Heart left ventricle (tissue), 16 donors: ENCODE data around the gene SESN1. TPM values are rescaled to one million over a fixed set of nuclear protein-coding genes. Genes with fewer than 3 reads are reported as not detected.

Source experiments
- ATAC-seq, 4 donors: fragments of 200-7000 bp; cut with Tn5 transposase; one replicate each; pipeline ENCODE4 v1.9.1; 2020 to 2022; ENCODE audit warnings: moderate library complexity in 4 of 4, mild to moderate bottlenecking in 3 of 4, moderate number of reproducible peaks in 1 of 4
- DNase-seq, 5 donors: peaks; one replicate each; pipeline ENCODE4 v3.0.0-alpha.2; 2020
- H3K27ac ChIP-seq, 12 donors: fragments of 200-600 bp; sonication (generic) in 4 of 12; one replicate each; pipeline versions ENCODE4 v1.5.0 to v1.8.0; 2016 to 2022; ENCODE audit warnings: mild to moderate bottlenecking in 2 of 12
- H3K27me3 ChIP-seq, 9 donors: fragments of 200-600 bp; sonication (generic) in 2 of 9; one replicate each; pipeline versions ENCODE4 v1.5.1 to v1.8.0; 2016 to 2022; ENCODE audit warnings: mild to moderate bottlenecking in 3 of 9
- H3K36me3 ChIP-seq, 9 donors: fragments of 200-600 bp; sonication (generic) in 2 of 9; one replicate each; pipeline versions ENCODE4 v1.5.0 to v1.8.0; 2018 to 2022; ENCODE audit warnings: mild to moderate bottlenecking in 2 of 9
- H3K4me1 ChIP-seq, 12 donors: fragments of 200-600 bp; sonication (generic) in 4 of 12; one replicate each; pipeline versions ENCODE4 v1.5.0 to v1.8.0; 2016 to 2022; ENCODE audit warnings: mild to moderate bottlenecking in 3 of 12
- H3K4me3 ChIP-seq, 12 donors: fragments of 200-600 bp; sonication (generic) in 4 of 12; one replicate each; pipeline versions ENCODE4 v1.5.0 to v1.8.0; 2017 to 2022; ENCODE audit warnings: mild to moderate bottlenecking in 9 of 12, moderate library complexity in 4 of 12
- H3K9me3 ChIP-seq, 12 donors: fragments of 200-600 bp; sonication (generic) in 4 of 12; one replicate each; pipeline versions ENCODE4 v1.5.0 to v1.8.0; 2016 to 2022; ENCODE audit warnings: mild to moderate bottlenecking in 1 of 12
- CTCF ChIP-seq, 12 donors: fragments of 200-600 bp; sonication (generic) in 4 of 12; IDR thresholded peaks; one replicate each; pipeline versions ENCODE4 v1.5.0 to v1.8.0; 2018 to 2022; ENCODE audit warnings: antibody characterized with exemption in 12 of 12, mild to moderate bottlenecking in 5 of 12
- POLR2A ChIP-seq, 2 donors: fragments of 450-650 bp; IDR thresholded peaks; one replicate each; pipeline ENCODE4 v1.6.1; 2017; ENCODE audit warnings: antibody characterized with exemption in 2 of 2, mild to moderate bottlenecking in 2 of 2, moderate library complexity in 2 of 2
- WGBS, 4 donors: extraction: QIAGEN DNeasy Blood & Tissue Kit in 2 of 4; methylation state at CpG; one replicate each; pipeline versions ENCODE4 v1.1.5 to v1.1.7; 2013 to 2018; 5-methylcytosine and 5-hydroxymethylcytosine counted together
- intact Hi-C, 10 donors: fragments of 100-400 bp; cut with DNase I; formaldehyde crosslinking; loops; one replicate each; pipeline versions ENCODE4 v1.11.1 to v1.14.2; 2022
- polyA plus RNA-seq, 2 donors: library from polyadenylated mRNA; stranded (reverse); fragments of 200-250 nt; gene quantifications; one replicate each; pipeline ENCODE4 v1.2.3, GENCODE V29; 2013
- total RNA-seq, 9 donors: library from RNA; depleted of rRNA in 2 of 9; stranded (reverse); fragments of >200 nt in 2 of 9; fragmentation: NEBNext Ultra II Directional in 3 of 9; extraction: Animal tissue kit (Norgen Biotek cat#: 25700) in 3 of 9; gene quantifications; one replicate each; pipeline versions ENCODE4 v1.1.0 to v1.2.4, GENCODE V29; 2016 to 2023
- donor health status: ischemic (EF 13 %, LVEDD 7.1; RV severe dilation, severe dysfunction).
- donor health status: healthy with polysubstance abuse.
- donor health status: DM: no; HTN: yes; CAD: no.
- donor health status: DM: no; HTN: no; CAD: no.
- donor health status: ischemic (EF 25% LVEDD 6.9; RV normal size, moderate dysfunction).
- donor health status: ischemic (EF 25% LVEDD 5.7; RV mildly dilated, moderate dysfunction).
- donor health status: healthy.
- donor health status: DM: yes; HTN: yes; CAD: no.
- donor health status: ischemic (EF 35%, LVEDD 5.7; RV mildly dilated, moderate dysfunction).
- donor health status: nonischemic (EF 11% LVEDD 7.7; RV severe dilation, severe dysfunction).
- donor health status: DM: yes; HTN: yes; CAD: no.
- donor health status: PGD.
- donor health status: ischemic (EF 29% LVEDD 5.4; RV normal size, mild dysfunction).
- donor health status: nonischemic (EF 23%, LVEDD 6.1; RV moderate dilation, normal function).

SESN1 gene
- total and polyA plus RNA-seq, 11 donors: 22.5 to 63.2 (median 34.6) TPM

GRCh38 chr6:109093732-109094415, 772 bp downstream of the SESN1 start:
- Histone ChIP-seq H3K27ac (peak overlapping the region; percentile 95 to 100 (median 98)), H3K27me3 (no peaks in the 10 kb centered on the region), H3K4me3 (peak overlapping the region; percentile 51 to 88 (median 66)), H3K4me1 (peaks cover 0 to 55% (median 34%) of the 10 kb centered on the region in 12 donors), H3K36me3 (peaks cover 0 to 3% (median 0%) of the 10 kb centered on the region in 9 donors), H3K9me3 (no peaks in the 10 kb centered on the region)
- no peak for ATAC-seq
- intact Hi-C loops: loop anchor here in 4 of 10 donors (1.0 to 10.0 kb wide), 3 partner anchors 287 to 535 kb away; partner anchors contain the start of gene CD164 (in 2 of the 4)
- DNase-seq: no peak
- WGBS, 4 donors: 0% methylated on average over 19 of the region's 19 CpGs
- TF ChIP-seq POLR2A (IDR thresholded peaks at IDR 0.05) (no peak), CTCF (IDR thresholded peaks at IDR 0.05) (no peak)

DNA sequence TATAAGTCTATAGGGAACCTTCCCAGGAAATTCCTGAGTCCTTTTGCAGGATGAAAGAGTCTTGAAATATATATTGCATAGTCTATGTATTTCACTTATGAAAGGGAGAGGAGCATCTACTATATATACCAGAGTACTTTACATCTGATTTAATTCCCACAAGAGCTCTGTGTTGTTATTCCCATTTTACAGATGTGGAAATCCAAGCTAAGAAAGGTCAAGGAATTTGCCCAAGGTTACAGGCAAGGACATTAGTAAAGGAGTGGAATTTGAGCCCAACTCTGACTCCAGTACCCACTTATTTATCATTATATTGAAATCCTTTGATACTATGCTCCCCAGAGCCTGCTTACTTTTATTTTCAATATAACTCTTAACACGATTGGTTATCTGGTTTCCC, 2.6 kb downstream of the SESN1 start:
- Histone ChIP-seq H3K27ac (peak overlapping the region; percentile 3 to 100 (median 98)), H3K36me3 (no peaks in the 10 kb centered on the region), H3K9me3 (no peaks in the 10 kb centered on the region), H3K4me3 (peak overlapping the region; percentile 6 to 88 (median 66)), H3K27me3 (no peaks in the 10 kb centered on the region), H3K4me1 (peaks cover 0 to 72% (median 48%) of the 10 kb centered on the region in 12 donors)
- intact Hi-C loops: loop anchor here in 2 of 10 donors (10.0 kb wide), 1 partner anchor 293 kb away; the partner anchor contains the start of gene CD164 (in 2 of the 2)
- ATAC-seq: no peak
- whole genome bisulfite sequencing, 4 donors: 5 to 18% (median 11%) methylated on average over 1 of the region's 1 CpG
- DNase-seq: no peak
- TF ChIP-seq CTCF (IDR thresholded peaks at IDR 0.05): no peak
- TF ChIP-seq POLR2A (IDR thresholded peaks at IDR 0.05): no peak

GRCh38 chr6:109091314-109092024, 3.2 kb downstream of the SESN1 start:
- H3K4me1 ChIP-seq: peaks cover 0 to 68% (median 48%) of the 10 kb centered on the region in 12 donors
- intact Hi-C loops: loop anchor here in 2 of 10 donors (10.0 kb wide), 1 partner anchor 293 kb away; the partner anchor contains the start of gene CD164 (in 2 of the 2)
- ATAC-seq (no peak), DNase-seq (no peak)
- WGBS, 4 donors: 51 to 69% (median 61%) methylated on average over 5 of the region's 5 CpGs
- H3K4me3 ChIP-seq: peak overlapping the region; percentile 6 to 88 (median 66)
- peak overlapping the region; percentile 3 to 100 (median 97) for H3K27ac ChIP-seq
- no peaks in the 10 kb centered on the region for H3K36me3 ChIP-seq
- no peaks in the 10 kb centered on the region for H3K27me3 ChIP-seq
- no peaks in the 10 kb centered on the region for H3K9me3 ChIP-seq
- no peak for TF ChIP-seq POLR2A (IDR thresholded peaks at IDR 0.05)
- no peak for TF ChIP-seq CTCF (IDR thresholded peaks at IDR 0.05)

- DNase-seq (no peak), ATAC-seq (no peak)
- no peaks in the 10 kb centered on the region for H3K9me3 ChIP-seq
- no peaks in the 10 kb centered on the region for H3K27me3 ChIP-seq
- peaks cover 0 to 17% (median 7%) of the 10 kb centered on the region in 9 donors for H3K36me3 ChIP-seq
- H3K27ac ChIP-seq: peak overlapping the region in 8 of 12 donors; percentile 17 to 100 (median 50)
- peak overlapping the region in 3 of 12 donors; percentile 3 to 88 (median 64) for H3K4me3 ChIP-seq
- H3K4me1 ChIP-seq: peaks cover 0 to 74% (median 49%) of the 10 kb centered on the region in 12 donors
- WGBS, 4 donors: 37 to 65% (median 54%) methylated on average over 1 of the region's 1 CpG
- intact Hi-C loops: no loop called here
- TF ChIP-seq CTCF (IDR thresholded peaks at IDR 0.05) (no peak), POLR2A (IDR thresholded peaks at IDR 0.05) (no peak)
These were observed 5.7 kb downstream of the SESN1 start for GRCh38 chr6:109088995-109089394.
